CD14-positive monocyte (primary cell): Measurements from ENCODE around the gene TSPAN8. TPM values are rescaled to one million over a fixed set of nuclear protein-coding genes. Genes with fewer than 3 reads are reported as not detected.

Experiments
- DNase-seq, 3 donors: peaks; one replicate each; pipeline ENCODE4 v3.0.0-alpha.2; 2011 to 2022
- H2AFZ ChIP-seq: 2 replicates; pipeline ENCODE4 v1.6.0; 2012; ENCODE audit warnings: mild to moderate bottlenecking, low read depth, low read length, inconsistent platforms; ENCODE audit not compliant: insufficient read depth, poor library complexity, severe bottlenecking
- H3K27ac ChIP-seq, 2 donors: 1 replicate in 1 of 2; 2 replicates in 1 of 2; pipeline ENCODE4 v1.5.1; 2012 to 2013; ENCODE audit warnings: low read length in 2 of 2, control low read depth in 1 of 2, inconsistent platforms in 1 of 2, low read depth in 1 of 2, mild to moderate bottlenecking in 1 of 2
- H3K27me3 ChIP-seq, 2 donors: one replicate each; pipeline versions ENCODE4 v1.6.0 to v1.6.1; 2011 to 2013; ENCODE audit warnings: low read length in 2 of 2; ENCODE audit not compliant: control insufficient read depth in 2 of 2, insufficient read depth in 2 of 2
- H3K36me3 ChIP-seq, 2 donors: replicated peaks in 1 of 2; 1 replicate in 1 of 2; 2 replicates in 1 of 2; pipeline versions ENCODE4 v1.5.1 to v1.6.1; 2012 to 2013; ENCODE audit warnings: low read length in 2 of 2, control low read depth in 1 of 2, inconsistent platforms in 1 of 2, mild to moderate bottlenecking in 1 of 2; ENCODE audit not compliant: insufficient read depth in 2 of 2, control insufficient read depth in 1 of 2
- H3K4me1 ChIP-seq, 2 donors: 1 replicate in 1 of 2; 2 replicates in 1 of 2; pipeline versions ENCODE4 v1.5.1 to v1.6.1; 2012 to 2013; ENCODE audit warnings: low read length in 2 of 2, control low read depth in 1 of 2, inconsistent platforms in 1 of 2, mild to moderate bottlenecking in 1 of 2, moderate library complexity in 1 of 2; ENCODE audit not compliant: insufficient read depth in 2 of 2, control insufficient read depth in 1 of 2
- H3K4me2 ChIP-seq: replicated peaks from 2 replicates; pipeline ENCODE3; 2012; ENCODE audit warnings: low read length, moderate library complexity, mild to moderate bottlenecking; ENCODE audit not compliant: poor library complexity, severe bottlenecking; ENCODE audit errors: extremely low read depth
- H3K4me3 ChIP-seq, 3 experiments: fragments of 200-600 bp in 1 of 3; sonication (generic) in 1 of 3; replicated peaks in 1 of 3; 1 replicate in 2 of 3; 2 replicates in 1 of 3; pipeline ENCODE4 v1.5.1; 2011 to 2013; ENCODE audit warnings: low read length in 3 of 3, mild to moderate bottlenecking in 3 of 3, control low read depth in 2 of 3, low read depth in 2 of 3, inconsistent platforms in 1 of 3, moderate library complexity in 1 of 3
- H3K79me2 ChIP-seq: 2 replicates; pipeline ENCODE4 v1.6.0; 2012; ENCODE audit warnings: mild to moderate bottlenecking, control low read depth, inconsistent platforms, low read length, moderate library complexity; ENCODE audit not compliant: insufficient read depth
- H3K9ac ChIP-seq: 2 replicates; pipeline ENCODE4 v1.6.0; 2017; ENCODE audit warnings: low read length, mild to moderate bottlenecking; ENCODE audit not compliant: insufficient read depth, poor library complexity, severe bottlenecking
- H3K9me3 ChIP-seq, 2 donors: replicated peaks in 1 of 2; 1 replicate in 1 of 2; 2 replicates in 1 of 2; pipeline versions ENCODE4 v1.5.1 to v1.6.1; 2012 to 2013; ENCODE audit warnings: low read length in 2 of 2, control low read depth in 1 of 2; ENCODE audit not compliant: control insufficient read depth in 1 of 2, insufficient read depth in 1 of 2
- H4K20me1 ChIP-seq: 2 replicates; pipeline ENCODE4 v1.6.0; 2012; ENCODE audit warnings: mild to moderate bottlenecking, low read length, control low read depth, moderate library complexity; ENCODE audit not compliant: insufficient read depth
- H3K27ac Mint-ChIP-seq, 7 donors: one replicate each; pipeline ENCODE4 v1.8.0; 2020; ENCODE audit warnings: mild to moderate bottlenecking in 7 of 7, mixed read lengths in 7 of 7, moderate library complexity in 6 of 7, inconsistent platforms in 2 of 7
- H3K27me3 Mint-ChIP-seq, 3 donors: one replicate each; pipeline ENCODE4 v1.8.0; 2021 to 2022; ENCODE audit warnings: low read depth in 3 of 3, mild to moderate bottlenecking in 3 of 3, mixed read lengths in 3 of 3, moderate library complexity in 3 of 3, inconsistent platforms in 1 of 3
- H3K36me3 Mint-ChIP-seq, 2 donors: one replicate each; pipeline ENCODE4 v1.8.0; 2020; ENCODE audit warnings: mixed read lengths in 2 of 2, inconsistent platforms in 1 of 2, mild to moderate bottlenecking in 1 of 2
- H3K4me1 Mint-ChIP-seq: one replicate; pipeline ENCODE4 v1.8.0; 2020; ENCODE audit warnings: mild to moderate bottlenecking, mixed read lengths
- H3K4me3 Mint-ChIP-seq, 2 donors: one replicate each; pipeline ENCODE4 v1.8.0; 2020; ENCODE audit warnings: mild to moderate bottlenecking in 2 of 2, mixed read lengths in 2 of 2, moderate library complexity in 1 of 2
- H3K9me3 Mint-ChIP-seq, 7 donors: one replicate each; pipeline ENCODE4 v1.8.0; 2020 to 2022; ENCODE audit warnings: mixed read lengths in 7 of 7, mild to moderate bottlenecking in 6 of 7, moderate library complexity in 6 of 7, inconsistent platforms in 2 of 7
- WGBS: methylation state at CpG from one replicate; pipeline ENCODE4 v1.1.5; 2013; ENCODE audit warnings: missing lambda C conversion rate; ENCODE audit not compliant: insufficient coverage; 5-methylcytosine and 5-hydroxymethylcytosine counted together
- intact Hi-C, 2 donors: fragments of 100-400 bp; cut with micrococcal nuclease; formaldehyde crosslinking; loops; one replicate each; pipeline versions ENCODE4 v1.15.0 to v1.15.1; 2023
- polyA plus RNA-seq, 3 donors: library from polyadenylated mRNA; depleted of rRNA in 1 of 3; unstranded in 2 of 3; stranded (reverse) in 1 of 3; fragments of 300-500 nt in 2 of 3; fragments of >200 nt in 1 of 3; fragmentation: Illumina TruSeq in 2 of 3; gene quantifications; 1 replicate in 2 of 3; 2 replicates in 1 of 3; pipeline ENCODE4 v1.2.3, GENCODE V29; 2012 to 2021
- TF ChIP-seq, protein P1 (sequence below): fragments of 200-600 bp; IDR thresholded peaks from one replicate; pipeline ENCODE4 v1.8.0; 2022; ENCODE audit warnings: antibody characterized with exemption, mild to moderate bottlenecking

The TSPAN8 gene
- polyA plus RNA-seq, 3 donors, result not detected

DNA sequence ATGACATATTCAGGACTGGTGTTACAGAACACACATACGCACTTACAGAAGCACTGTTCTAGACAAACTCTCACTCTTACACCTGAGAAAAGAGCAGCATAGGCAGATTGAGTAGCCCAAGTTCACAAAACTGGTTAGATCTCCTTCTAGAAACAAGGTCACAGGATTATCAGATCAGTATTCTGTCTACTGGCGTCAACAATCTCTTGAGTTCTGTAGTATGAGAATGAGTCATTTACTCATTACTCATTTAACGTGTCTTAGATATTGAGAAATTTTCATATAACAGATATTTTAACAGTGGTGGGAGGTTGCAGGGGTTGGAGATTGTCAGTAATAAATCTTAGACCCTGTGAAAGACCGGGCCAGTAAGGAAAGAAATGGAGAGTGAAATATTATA, 2.8 kb upstream of the TSPAN8 start:
- H4K20me1 ChIP-seq, result no peaks in the 10 kb centered on the region
- H3K27me3 ChIP-seq, result no peaks in the 10 kb centered on the region
- H2AFZ ChIP-seq, result no peak overlapping the region
- Mint-ChIP-seq H3K36me3 (no peaks in the 10 kb centered on the region), H3K4me1 (no peaks in the 10 kb centered on the region), H3K27me3 (no peaks in the 10 kb centered on the region), H3K9me3 (peaks cover 3 to 12% (median 5%) of the 10 kb centered on the region in 7 donors), H3K27ac (no peak overlapping the region), H3K4me3 (no peak overlapping the region)
- H3K36me3 ChIP-seq, result no peaks in the 10 kb centered on the region
- no peak overlapping the region for H3K27ac ChIP-seq
- WGBS, result 92% methylated on average over 2 of the region's 4 CpGs
- no peaks in the 10 kb centered on the region for H3K4me1 ChIP-seq
- H3K79me2 ChIP-seq, result no peaks in the 10 kb centered on the region
- no peak for DNase-seq
- no peak overlapping the region for H3K9ac ChIP-seq
- intact Hi-C loops, result no loop called here
- H3K4me2 ChIP-seq, result no peak overlapping the region
- TF ChIP-seq, protein P1, sequence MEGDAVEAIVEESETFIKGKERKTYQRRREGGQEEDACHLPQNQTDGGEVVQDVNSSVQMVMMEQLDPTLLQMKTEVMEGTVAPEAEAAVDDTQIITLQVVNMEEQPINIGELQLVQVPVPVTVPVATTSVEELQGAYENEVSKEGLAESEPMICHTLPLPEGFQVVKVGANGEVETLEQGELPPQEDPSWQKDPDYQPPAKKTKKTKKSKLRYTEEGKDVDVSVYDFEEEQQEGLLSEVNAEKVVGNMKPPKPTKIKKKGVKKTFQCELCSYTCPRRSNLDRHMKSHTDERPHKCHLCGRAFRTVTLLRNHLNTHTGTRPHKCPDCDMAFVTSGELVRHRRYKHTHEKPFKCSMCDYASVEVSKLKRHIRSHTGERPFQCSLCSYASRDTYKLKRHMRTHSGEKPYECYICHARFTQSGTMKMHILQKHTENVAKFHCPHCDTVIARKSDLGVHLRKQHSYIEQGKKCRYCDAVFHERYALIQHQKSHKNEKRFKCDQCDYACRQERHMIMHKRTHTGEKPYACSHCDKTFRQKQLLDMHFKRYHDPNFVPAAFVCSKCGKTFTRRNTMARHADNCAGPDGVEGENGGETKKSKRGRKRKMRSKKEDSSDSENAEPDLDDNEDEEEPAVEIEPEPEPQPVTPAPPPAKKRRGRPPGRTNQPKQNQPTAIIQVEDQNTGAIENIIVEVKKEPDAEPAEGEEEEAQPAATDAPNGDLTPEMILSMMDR, result no peak
- no peak overlapping the region for H3K4me3 ChIP-seq
- H3K9me3 ChIP-seq, result peaks cover 10 to 12% of the 10 kb centered on the region in 2 donors

GRCh38 chr12:71159878-71160277, 2.1 kb upstream of the TSPAN8 start:
- H3K4me3 Mint-ChIP-seq, result no peak overlapping the region
- no peaks in the 10 kb centered on the region for H3K4me1 Mint-ChIP-seq
- intact Hi-C loops, result no loop called here

More at GRCh38 chr12:71159878-71160277, 2.1 kb upstream of the TSPAN8 start:
- Histone ChIP-seq H3K4me1 (no peaks in the 10 kb centered on the region), H3K9ac (no peak overlapping the region), H3K27me3 (no peaks in the 10 kb centered on the region), H3K4me3 (no peak overlapping the region), H3K27ac (no peak overlapping the region), H3K79me2 (no peaks in the 10 kb centered on the region), H3K9me3 (peaks cover 3 to 5% of the 10 kb centered on the region in 2 donors), H4K20me1 (no peaks in the 10 kb centered on the region), H3K36me3 (no peaks in the 10 kb centered on the region), H3K4me2 (no peak overlapping the region), H2AFZ (no peak overlapping the region)
- Mint-ChIP-seq H3K27ac (no peak overlapping the region), H3K27me3 (no peaks in the 10 kb centered on the region), H3K36me3 (no peaks in the 10 kb centered on the region), H3K9me3 (peaks cover 0 to 5% (median under 1%) of the 10 kb centered on the region in 7 donors)
- DNase-seq, result no peak
- TF ChIP-seq, protein P1, result no peak
